Transverse colon (tissue), 4 donors: ENCODE measurements around the gene AHSP. TPM values are rescaled to one million over a fixed set of nuclear protein-coding genes. Genes with fewer than 3 reads are reported as not detected.
"Not testable (repeated sequence)": the region's sequence is repeated elsewhere in the genome, so short reads cannot be mapped to it uniquely, and the experiment has no call there.

Experiments
- DNase-seq: peaks from one replicate; pipeline ENCODE4 v3.0.0-alpha.2; 2019
- H3K27ac ChIP-seq, 4 donors: fragments of 200-600 bp; sonication (generic); 2 replicates each; pipeline ENCODE4 v1.5.1; 2016 to 2018; ENCODE audit warnings: inconsistent platforms in 4 of 4
- H3K27me3 ChIP-seq: fragments of 200-600 bp; sonication (generic); 2 replicates; pipeline ENCODE4 v1.5.1; 2017; ENCODE audit warnings: inconsistent platforms
- H3K36me3 ChIP-seq, 4 donors: fragments of 200-600 bp; sonication (generic); 2 replicates each; pipeline ENCODE4 v1.5.1; 2017 to 2019; ENCODE audit warnings: inconsistent platforms in 4 of 4
- H3K4me1 ChIP-seq, 4 donors: fragments of 200-600 bp; sonication (generic); 2 replicates each; pipeline ENCODE4 v1.5.1; 2017 to 2020; ENCODE audit warnings: inconsistent platforms in 4 of 4
- H3K4me3 ChIP-seq, 4 donors: fragments of 200-600 bp; sonication (generic); 1 replicate in 1 of 4; 2 replicates in 3 of 4; pipeline versions ENCODE4 v1.5.1 to v1.6.1; 2017 to 2019; ENCODE audit warnings: inconsistent platforms in 4 of 4
- H3K9me3 ChIP-seq, 2 donors: fragments of 200-600 bp; sonication (generic); 2 replicates each; pipeline ENCODE4 v1.5.1; 2017 to 2019; ENCODE audit warnings: inconsistent platforms in 2 of 2
- EP300 ChIP-seq: sonication (generic); formaldehyde crosslinking; IDR thresholded peaks from one replicate; pipeline ENCODE4 v1.6.1; 2017; ENCODE audit warnings: antibody characterized with exemption, low read depth
- POLR2A ChIP-seq: fragments of 450-650 bp; IDR thresholded peaks from one replicate; pipeline ENCODE4 v1.6.1; 2016; ENCODE audit warnings: antibody characterized with exemption, mild to moderate bottlenecking, moderate library complexity
- POLR2AphosphoS5 ChIP-seq, 3 donors: sonication (generic); formaldehyde crosslinking; IDR thresholded peaks; one replicate each; pipeline ENCODE4 v1.6.1; 2016; ENCODE audit warnings: antibody characterized with exemption in 3 of 3
- WGBS, 2 donors: methylation state at CpG; one replicate each; pipeline ENCODE4 v1.1.5; 2018; ENCODE audit warnings: low coverage in 1 of 2; 5-methylcytosine and 5-hydroxymethylcytosine counted together
- in situ Hi-C, 4 donors: fragments of 200-750 bp; cut with MboI; loops; one replicate each; pipeline versions ENCODE4 v1.15.0 to v1.15.1; 2017; ENCODE audit warnings: low sequenced_read_pairs in 3 of 4, low pct_ligation_motif_present in 1 of 4, low pct_unique_long_range_greater_than_20kb in 1 of 4
- intact Hi-C: fragments of 100-400 bp; cut with DNase I; formaldehyde crosslinking; loops from one replicate; pipeline ENCODE4 v1.15.1; 2023; ENCODE audit warnings: low total_unique reads
- total RNA-seq, 4 donors: library from RNA; depleted of rRNA; stranded (reverse); fragments of >200 nt; gene quantifications; one replicate each; pipeline ENCODE4 v1.1.0, GENCODE V29; 2016
- TF ChIP-seq, protein P1 (sequence below), 5 experiments: fragments of 200-600 bp in 3 of 5; fragments of 450-650 bp in 2 of 5; sonication (generic) in 3 of 5; IDR thresholded peaks; 1 replicate in 2 of 5; 2 replicates in 3 of 5; pipeline ENCODE4 v1.5.1; 2016 to 2017; ENCODE audit warnings: antibody characterized with exemption in 5 of 5, inconsistent platforms in 3 of 5, mild to moderate bottlenecking in 2 of 5, moderate library complexity in 1 of 5

The AHSP gene
- total RNA-seq, 4 donors from 2014 or later: not detected

DNA sequence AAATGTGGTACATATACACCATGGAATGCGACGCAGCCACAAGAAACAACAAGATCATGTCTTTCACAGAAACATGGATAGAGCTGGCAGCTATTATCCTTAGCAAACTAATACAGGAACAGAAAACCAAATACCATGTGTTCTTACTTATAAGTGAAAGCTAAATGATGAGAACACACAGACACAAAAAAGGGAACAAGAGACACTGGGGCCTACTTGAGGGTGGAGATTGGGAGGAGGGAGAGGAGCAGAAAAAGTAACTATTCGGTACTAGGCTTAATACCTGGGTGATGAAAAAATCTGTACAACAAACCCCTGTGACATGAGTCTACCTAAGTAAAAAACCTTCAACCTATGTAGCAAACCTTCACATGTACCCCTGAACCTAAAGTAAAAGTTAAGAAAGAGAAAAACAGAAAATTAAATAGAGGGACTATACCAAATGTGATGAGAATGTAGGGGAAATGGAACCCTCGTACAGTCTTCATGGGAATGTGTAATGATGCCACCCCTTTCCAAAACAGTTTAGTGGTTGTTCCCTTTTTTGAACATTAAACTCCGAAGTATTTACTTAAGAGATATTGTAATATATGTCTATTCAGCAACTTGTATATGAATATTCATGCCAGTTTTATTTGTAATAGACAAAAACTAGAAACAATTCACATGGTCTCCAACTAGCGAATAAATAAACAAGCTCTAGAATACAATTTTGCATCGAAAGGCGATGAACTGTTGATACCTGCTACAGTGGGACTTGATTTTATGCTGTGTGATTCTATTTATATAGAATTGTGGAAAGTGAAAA lies 33.9 kb downstream of the AHSP start:
- Histone ChIP-seq H3K4me1 (no peaks in the 10 kb centered on the region), H3K27me3 (no peaks in the 10 kb centered on the region), H3K36me3 (no peaks in the 10 kb centered on the region), H3K27ac (no peak overlapping the region), H3K9me3 (no peaks in the 10 kb centered on the region), H3K4me3 (no peak overlapping the region)
- WGBS, 2 donors: 67 to 77% methylated on average over 8 of the region's 8 CpGs
- DNase-seq: no peak
- TF ChIP-seq, protein P1, sequence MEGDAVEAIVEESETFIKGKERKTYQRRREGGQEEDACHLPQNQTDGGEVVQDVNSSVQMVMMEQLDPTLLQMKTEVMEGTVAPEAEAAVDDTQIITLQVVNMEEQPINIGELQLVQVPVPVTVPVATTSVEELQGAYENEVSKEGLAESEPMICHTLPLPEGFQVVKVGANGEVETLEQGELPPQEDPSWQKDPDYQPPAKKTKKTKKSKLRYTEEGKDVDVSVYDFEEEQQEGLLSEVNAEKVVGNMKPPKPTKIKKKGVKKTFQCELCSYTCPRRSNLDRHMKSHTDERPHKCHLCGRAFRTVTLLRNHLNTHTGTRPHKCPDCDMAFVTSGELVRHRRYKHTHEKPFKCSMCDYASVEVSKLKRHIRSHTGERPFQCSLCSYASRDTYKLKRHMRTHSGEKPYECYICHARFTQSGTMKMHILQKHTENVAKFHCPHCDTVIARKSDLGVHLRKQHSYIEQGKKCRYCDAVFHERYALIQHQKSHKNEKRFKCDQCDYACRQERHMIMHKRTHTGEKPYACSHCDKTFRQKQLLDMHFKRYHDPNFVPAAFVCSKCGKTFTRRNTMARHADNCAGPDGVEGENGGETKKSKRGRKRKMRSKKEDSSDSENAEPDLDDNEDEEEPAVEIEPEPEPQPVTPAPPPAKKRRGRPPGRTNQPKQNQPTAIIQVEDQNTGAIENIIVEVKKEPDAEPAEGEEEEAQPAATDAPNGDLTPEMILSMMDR (IDR thresholded peaks at IDR 0.05): no peak
- TF ChIP-seq EP300 (no peak), POLR2A (no peak), POLR2AphosphoS5 (IDR thresholded peaks at IDR 0.05) (no peak)
- in situ Hi-C loops (no loop called here), intact Hi-C loops (no loop called here)

DNA sequence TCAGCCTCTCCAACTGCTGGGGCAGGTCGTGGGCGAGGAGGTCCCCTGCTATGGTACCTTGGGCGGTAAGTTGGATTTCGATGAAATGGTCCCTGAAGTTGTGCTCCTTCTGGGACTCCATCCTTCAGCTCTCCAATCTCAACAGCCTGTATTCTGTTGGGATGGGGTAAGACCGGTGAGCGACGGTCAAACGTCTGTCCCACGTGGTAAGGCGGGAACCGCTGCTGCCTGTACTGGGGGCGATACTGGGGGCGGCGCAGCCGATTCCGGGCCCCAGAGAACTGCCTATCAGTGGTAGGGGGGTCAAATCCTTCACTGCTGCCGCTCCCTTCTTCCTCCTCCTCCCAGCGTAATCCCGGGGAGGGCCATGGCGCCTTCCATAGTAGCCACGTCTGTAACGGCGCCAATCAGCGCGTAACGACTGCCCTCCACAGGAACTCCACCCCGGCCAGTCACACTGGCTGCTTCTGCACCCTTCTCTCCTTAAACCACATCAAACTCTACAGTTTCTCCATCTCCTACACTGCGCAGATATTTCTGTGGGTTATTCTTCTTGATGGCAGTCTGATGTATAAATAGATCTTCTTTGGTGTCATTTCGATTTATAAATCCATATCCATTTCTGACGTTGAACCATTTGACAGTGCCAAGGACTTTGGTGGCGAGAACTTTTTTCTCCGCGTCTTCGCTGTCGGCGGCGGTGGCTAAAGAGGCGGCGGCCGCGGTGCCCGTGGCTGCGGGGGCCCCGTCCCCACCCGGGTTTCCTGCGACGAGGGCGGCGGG lies 41.1 kb downstream of the AHSP start:
- intact Hi-C loops: no loop called here
- 23 to 41% methylated on average over 11 to 47 of the region's 49 CpGs for WGBS, 2 donors
- in situ Hi-C loops: no loop called here
- TF ChIP-seq, protein P1 (IDR thresholded peaks at IDR 0.05): no peak
- TF ChIP-seq POLR2A (no peak), EP300 (no peak), POLR2AphosphoS5 (IDR thresholded peaks at IDR 0.05) (no peak)
- no peaks in the 10 kb centered on the region for H3K36me3 ChIP-seq
- peaks cover 0 to 5% (median 0%) of the 10 kb centered on the region in 4 donors for H3K4me1 ChIP-seq
- H3K27me3 ChIP-seq: peaks cover 47% of the 10 kb centered on the region
- H3K9me3 ChIP-seq: no peaks in the 10 kb centered on the region
- peak overlapping the region in 2 of 4 donors; percentile 29 to 48 for H3K4me3 ChIP-seq
- DNase-seq: peak; percentile 15
- no peak overlapping the region for H3K27ac ChIP-seq

DNA sequence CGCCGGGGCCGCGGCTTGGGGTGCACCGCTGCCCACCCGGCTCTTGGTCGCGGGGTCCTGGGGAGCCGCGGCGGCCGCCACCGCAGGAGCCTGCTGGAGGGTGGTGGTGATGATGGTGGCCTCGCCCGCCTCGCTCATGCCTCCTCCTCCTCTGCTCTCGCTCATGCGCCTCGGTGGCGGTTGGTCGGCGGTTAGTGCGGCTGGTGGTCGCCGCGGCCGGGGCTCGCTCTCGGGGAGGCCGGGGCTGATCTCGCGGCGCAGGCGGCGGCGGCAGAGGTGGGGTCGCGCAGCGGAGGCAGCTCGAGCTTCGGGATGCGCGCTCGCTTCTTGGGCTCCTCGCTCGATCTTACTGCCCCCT lies 41.6 kb downstream of the AHSP start:
- in situ Hi-C loops (no loop called here), intact Hi-C loops (no loop called here)
- peaks cover 47% of the 10 kb centered on the region for H3K27me3 ChIP-seq
- peaks cover 0 to 5% (median 0%) of the 10 kb centered on the region in 4 donors for H3K4me1 ChIP-seq
- H3K9me3 ChIP-seq: no peaks in the 10 kb centered on the region
- H3K4me3 ChIP-seq: peak overlapping the region in 2 of 4 donors; percentile 29 to 48
- H3K36me3 ChIP-seq: no peaks in the 10 kb centered on the region
- no peak for DNase-seq
- TF ChIP-seq, protein P1 (IDR thresholded peaks at IDR 0.05): no peak
- no peak for TF ChIP-seq EP300
- no peak for TF ChIP-seq POLR2A
- TF ChIP-seq POLR2AphosphoS5 (IDR thresholded peaks at IDR 0.05): no peak
- no peak overlapping the region for H3K27ac ChIP-seq
- 51% methylated on average over 44 of the region's 46 CpGs; no CpG with 5 or more reads in 1 of the 2 donors for WGBS, 2 donors

DNA sequence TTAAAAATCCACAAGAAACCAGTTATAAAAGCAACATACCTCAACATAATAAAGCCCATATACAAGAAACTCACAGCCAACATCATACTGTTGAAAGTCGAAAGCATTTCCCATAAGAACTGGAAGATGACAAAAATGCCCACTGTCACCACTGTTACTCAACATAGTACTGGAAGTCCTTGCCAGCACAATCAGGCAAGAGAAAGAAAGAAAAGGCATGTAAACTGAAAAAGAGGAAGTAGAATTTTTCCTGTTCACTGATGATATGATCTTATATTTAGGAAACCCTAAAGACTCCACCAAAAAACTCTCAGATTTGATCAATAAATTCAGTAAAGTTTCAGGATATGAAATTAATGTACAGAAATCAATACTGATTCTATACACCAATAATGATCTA lies 45.1 kb downstream of the AHSP start:
- Histone ChIP-seq H3K4me1 (peaks cover 0 to 5% (median 0%) of the 10 kb centered on the region in 4 donors), H3K27ac (no peak overlapping the region), H3K27me3 (peaks cover 43% of the 10 kb centered on the region), H3K36me3 (no peaks in the 10 kb centered on the region), H3K4me3 (no peak overlapping the region), H3K9me3 (no peaks in the 10 kb centered on the region)
- in situ Hi-C loops: no loop called here
- WGBS, 2 donors: 40 to 79% methylated on average over 1 of the region's 1 CpG
- intact Hi-C loops: no loop called here
- TF ChIP-seq EP300 (no peak), POLR2AphosphoS5 (IDR thresholded peaks at IDR 0.05) (no peak), POLR2A (no peak)
- TF ChIP-seq, protein P1 (IDR thresholded peaks at IDR 0.05): no peak
- no peak for DNase-seq

DNA sequence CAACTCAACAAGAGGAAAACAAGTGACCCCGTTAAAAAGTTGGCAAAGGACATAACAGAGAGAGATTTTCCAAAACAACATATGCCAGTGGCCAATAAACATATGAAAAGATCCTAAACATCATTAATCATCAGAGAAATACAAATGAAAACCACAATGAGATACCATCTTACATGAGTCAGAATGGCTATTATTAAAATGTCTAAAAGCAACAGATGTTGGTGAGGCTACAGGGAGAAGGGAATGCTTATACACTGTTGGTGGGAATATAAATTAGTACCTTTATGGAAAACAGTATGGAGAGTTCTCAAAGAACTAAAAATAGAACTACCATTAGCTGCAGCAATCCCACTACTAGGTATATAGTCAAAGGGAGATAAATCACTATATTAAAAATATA lies 46.5 kb downstream of the AHSP start:
- H3K27ac ChIP-seq, H3K4me3 ChIP-seq, H3K4me1 ChIP-seq, in situ Hi-C loops, H3K36me3 ChIP-seq, intact Hi-C loops, H3K9me3 ChIP-seq, DNase-seq: not testable (repeated sequence)
- 19 to 33% methylated on average over 1 of the region's 1 CpG for WGBS, 2 donors
- H3K27me3 ChIP-seq: peaks cover 29% of the 10 kb centered on the region
